ENCODE results near the gene MYH6. TPM values are rescaled to one million over a fixed set of nuclear protein-coding genes. Genes with fewer than 3 reads are reported as not detected.
"Not testable (repeated sequence)": the region's sequence is repeated elsewhere in the genome, so short reads cannot be mapped to it uniquely, and the experiment has no call there.

MYH6 gene
- total RNA-seq (2012; rRNA removed), result under 0.01 TPM in 1 of 2 replicates, not detected in the other

DNA sequence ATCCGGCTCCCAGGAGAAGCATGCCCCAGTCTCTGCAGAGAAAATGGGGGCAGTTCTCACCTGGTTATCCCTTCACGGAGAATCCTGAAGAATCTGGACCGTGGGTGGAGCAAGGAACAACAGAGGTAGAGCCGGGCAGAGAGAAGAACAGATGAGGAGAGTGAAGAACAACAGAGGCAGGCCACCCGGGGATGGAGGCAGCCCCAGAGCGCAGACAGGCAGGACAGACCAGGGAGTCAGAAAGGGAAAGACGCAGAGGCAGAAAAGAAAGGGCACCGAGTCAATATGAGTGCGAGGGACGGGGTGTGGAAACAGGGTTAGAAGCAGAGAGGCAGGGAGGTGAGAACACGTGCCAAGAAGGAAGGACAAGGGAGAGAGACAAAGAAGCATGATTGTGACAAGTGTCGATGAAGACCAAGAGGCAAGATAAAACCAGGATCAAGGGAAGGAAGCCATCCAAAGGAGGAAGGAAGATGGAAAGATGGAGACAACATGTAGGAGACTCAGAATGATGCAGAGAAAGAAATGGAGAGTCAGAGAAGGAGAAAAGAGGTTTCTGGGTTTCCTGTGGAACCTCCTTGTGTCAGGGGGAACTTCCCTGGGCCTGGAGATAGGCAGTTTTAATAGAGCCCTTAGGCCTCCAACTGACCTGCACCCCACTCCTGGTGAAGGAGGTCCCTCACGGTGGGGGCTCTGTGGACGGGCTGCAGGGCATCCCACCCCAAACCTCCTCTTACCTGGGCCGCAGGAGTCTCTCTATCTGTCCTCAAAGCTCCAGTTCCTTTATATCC is at the start of gene MYH6:
MYH6 (minus strand) TSS at position 758 of the 791 bp plus-strand sequence. CDS start 1,050 bp downstream, outside the sequence.
- Histone ChIP-seq H3K36me3 (ENCODE audit: insufficient read depth, low read length) (no peaks in the 10 kb centered on the region), H3K9me3 (replicated peaks; ENCODE audit: low read length) (no peaks in the 10 kb centered on the region), H3K4me3 (ENCODE audit: low read length) (no peak within 1 kb of the TSS), H3K27me3 (ENCODE audit: control insufficient read depth, insufficient read depth, low read length) (peaks cover 57% of the 10 kb centered on the region), H3K4me2 (ENCODE audit: low read length) (no peak within 1 kb of the TSS), H3K9ac (ENCODE audit: low read depth, low read length) (no peak within 1 kb of the TSS), H3K4me1 (ENCODE audit: control insufficient read depth, insufficient read depth, low read length) (no peaks in the 10 kb centered on the region)

DNA sequence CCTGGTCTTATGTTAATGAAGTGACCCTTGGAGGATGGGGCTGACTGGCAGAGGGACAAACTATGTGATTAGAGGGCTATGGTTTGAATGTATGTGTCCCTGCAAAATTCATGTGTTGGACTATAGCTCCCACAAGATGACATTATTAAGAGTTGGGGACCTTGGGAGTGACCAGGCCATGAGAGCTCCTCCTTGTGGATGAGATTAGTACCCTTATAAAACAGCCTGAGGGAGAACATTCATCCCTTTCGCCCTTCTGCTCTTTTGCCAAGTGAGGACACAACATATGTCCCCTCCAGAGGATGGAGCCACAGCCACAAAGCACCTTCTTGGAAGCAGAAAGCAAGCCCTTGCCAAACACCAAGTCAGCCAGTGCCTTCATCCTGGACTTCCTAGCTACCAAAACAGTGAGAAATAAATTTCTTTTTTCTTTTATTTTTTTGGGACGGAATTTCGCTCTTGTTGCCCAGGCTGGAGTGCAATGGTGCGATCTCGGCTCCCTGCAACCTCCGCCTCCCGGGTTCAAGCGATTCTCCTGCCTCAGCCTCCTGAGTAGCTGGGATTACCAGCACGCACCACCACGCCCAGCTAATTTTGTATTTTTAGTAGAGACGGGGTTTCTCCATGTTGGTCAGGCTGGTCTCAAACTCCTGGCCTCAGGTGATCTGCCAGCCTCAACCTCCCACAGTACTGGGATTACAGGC is 49.0 kb upstream of the MYH6 start:
- not testable (repeated sequence) for H3K4me1 ChIP-seq (ENCODE audit: control insufficient read depth, insufficient read depth, low read length); H3K4me3 ChIP-seq (ENCODE audit: low read length); H3K9me3 ChIP-seq (replicated peaks; ENCODE audit: low read length); H3K9ac ChIP-seq (ENCODE audit: low read depth, low read length); H3K36me3 ChIP-seq (ENCODE audit: insufficient read depth, low read length); H3K4me2 ChIP-seq (ENCODE audit: low read length)
- H3K27me3 ChIP-seq (ENCODE audit: control insufficient read depth, insufficient read depth, low read length), result peaks cover 23% of the 10 kb centered on the region

DNA sequence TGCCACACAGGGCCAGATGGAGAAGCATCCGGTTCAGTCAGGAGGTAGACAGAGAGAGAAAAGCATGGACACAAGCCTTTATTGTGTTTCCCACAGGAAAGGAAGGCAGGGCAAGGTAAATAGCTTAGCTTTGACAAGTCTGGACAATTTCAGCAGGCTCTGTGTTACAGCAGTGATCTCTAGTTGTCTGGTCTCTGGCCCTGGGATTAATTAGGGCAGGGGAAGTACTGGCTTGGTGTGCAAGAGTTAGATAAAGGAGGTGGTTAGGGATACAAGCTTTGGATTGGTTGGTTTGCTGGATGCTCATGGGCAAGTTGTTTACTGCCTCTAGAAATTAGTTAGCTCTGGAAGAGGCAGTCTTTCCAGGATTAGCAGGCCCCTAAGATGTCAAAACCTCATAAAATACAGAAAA is 46.4 kb upstream of the MYH6 start:
- Histone ChIP-seq H3K36me3 (ENCODE audit: insufficient read depth, low read length) (no peaks in the 10 kb centered on the region), H3K9ac (ENCODE audit: low read depth, low read length) (no peak overlapping the region), H3K9me3 (replicated peaks; ENCODE audit: low read length) (no peaks in the 10 kb centered on the region), H3K4me2 (ENCODE audit: low read length) (no peak overlapping the region), H3K4me3 (ENCODE audit: low read length) (no peak overlapping the region), H3K27me3 (ENCODE audit: control insufficient read depth, insufficient read depth, low read length) (peaks cover 35% of the 10 kb centered on the region), H3K4me1 (ENCODE audit: control insufficient read depth, insufficient read depth, low read length) (no peaks in the 10 kb centered on the region)

DNA sequence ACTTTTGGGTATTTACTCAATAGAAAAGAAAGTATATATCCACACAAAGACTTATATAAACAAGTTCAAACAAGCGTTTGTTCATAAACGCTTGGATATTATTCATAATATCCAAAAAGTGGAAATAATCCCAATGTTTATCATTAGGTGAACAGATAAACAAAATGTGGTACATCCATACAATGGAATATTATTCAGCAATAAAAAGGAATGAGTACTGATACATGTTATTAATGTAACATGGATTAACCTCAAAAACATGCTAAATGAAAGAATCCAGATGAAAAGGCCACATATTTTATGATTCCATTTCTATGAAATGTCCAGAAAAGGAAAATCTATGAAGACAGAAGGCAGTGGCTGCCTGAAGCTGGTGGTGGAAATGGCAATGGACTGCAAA is 44.2 kb upstream of the MYH6 start:
- Histone ChIP-seq H3K36me3 (ENCODE audit: insufficient read depth, low read length) (no peaks in the 10 kb centered on the region), H3K9ac (ENCODE audit: low read depth, low read length) (no peak overlapping the region), H3K27me3 (ENCODE audit: control insufficient read depth, insufficient read depth, low read length) (peaks cover 46% of the 10 kb centered on the region), H3K4me1 (ENCODE audit: control insufficient read depth, insufficient read depth, low read length) (no peaks in the 10 kb centered on the region), H3K4me2 (ENCODE audit: low read length) (no peak overlapping the region), H3K9me3 (replicated peaks; ENCODE audit: low read length) (no peaks in the 10 kb centered on the region), H3K4me3 (ENCODE audit: low read length) (no peak overlapping the region)

DNA sequence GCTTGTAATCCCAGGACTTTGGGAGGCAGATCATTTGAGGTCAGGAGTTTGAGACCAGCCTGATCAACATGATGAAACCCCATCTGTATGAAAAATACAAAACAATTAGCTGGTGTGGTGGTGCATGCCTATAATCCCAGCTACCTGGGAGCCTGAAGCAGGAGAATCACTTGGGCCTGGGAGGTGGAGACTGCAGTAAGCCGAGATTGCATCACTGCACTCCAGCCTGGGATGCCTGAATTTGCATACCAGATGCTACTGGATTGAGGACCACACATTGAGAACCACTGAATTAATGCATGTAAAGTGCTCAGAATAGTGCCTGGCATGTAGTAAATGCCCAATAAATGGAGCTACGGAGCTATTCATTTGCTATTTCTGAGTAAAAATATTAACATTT is 42.3 kb upstream of the MYH6 start:
- no peaks in the 10 kb centered on the region for H3K9me3 ChIP-seq (replicated peaks; ENCODE audit: low read length)
- H3K4me2 ChIP-seq (ENCODE audit: low read length), result no peak overlapping the region
- H3K36me3 ChIP-seq (ENCODE audit: insufficient read depth, low read length), result no peaks in the 10 kb centered on the region
- peaks cover 51% of the 10 kb centered on the region for H3K27me3 ChIP-seq (ENCODE audit: control insufficient read depth, insufficient read depth, low read length)
- no peak overlapping the region for H3K9ac ChIP-seq (ENCODE audit: low read depth, low read length)
- no peak overlapping the region for H3K4me3 ChIP-seq (ENCODE audit: low read length)
- H3K4me1 ChIP-seq (ENCODE audit: control insufficient read depth, insufficient read depth, low read length), result no peaks in the 10 kb centered on the region

DNA sequence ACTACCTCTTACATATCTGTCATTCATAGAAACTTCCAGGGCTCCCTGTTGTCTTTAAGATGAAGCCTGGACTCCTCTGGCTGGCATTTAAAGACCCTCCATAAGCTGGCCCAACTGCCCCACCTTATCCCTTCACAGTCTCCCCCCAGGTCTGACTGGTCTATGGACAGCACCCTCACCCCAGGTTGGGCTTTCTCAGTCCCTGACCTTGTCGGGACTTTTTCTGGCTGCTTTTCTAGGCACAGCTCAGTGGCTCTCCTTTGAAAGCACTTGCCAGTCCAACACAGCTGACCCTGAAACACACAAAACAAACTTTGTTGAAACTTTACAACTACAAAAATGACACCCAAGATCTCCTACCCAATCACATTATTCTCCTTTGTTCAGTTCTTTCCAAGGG is 41.2 kb upstream of the MYH6 start:
- Histone ChIP-seq H3K9me3 (replicated peaks; ENCODE audit: low read length) (no peaks in the 10 kb centered on the region), H3K27me3 (ENCODE audit: control insufficient read depth, insufficient read depth, low read length) (peaks cover 51% of the 10 kb centered on the region), H3K9ac (ENCODE audit: low read depth, low read length) (no peak overlapping the region), H3K4me2 (ENCODE audit: low read length) (no peak overlapping the region), H3K36me3 (ENCODE audit: insufficient read depth, low read length) (no peaks in the 10 kb centered on the region), H3K4me3 (ENCODE audit: low read length) (no peak overlapping the region), H3K4me1 (ENCODE audit: control insufficient read depth, insufficient read depth, low read length) (no peaks in the 10 kb centered on the region)

DNA sequence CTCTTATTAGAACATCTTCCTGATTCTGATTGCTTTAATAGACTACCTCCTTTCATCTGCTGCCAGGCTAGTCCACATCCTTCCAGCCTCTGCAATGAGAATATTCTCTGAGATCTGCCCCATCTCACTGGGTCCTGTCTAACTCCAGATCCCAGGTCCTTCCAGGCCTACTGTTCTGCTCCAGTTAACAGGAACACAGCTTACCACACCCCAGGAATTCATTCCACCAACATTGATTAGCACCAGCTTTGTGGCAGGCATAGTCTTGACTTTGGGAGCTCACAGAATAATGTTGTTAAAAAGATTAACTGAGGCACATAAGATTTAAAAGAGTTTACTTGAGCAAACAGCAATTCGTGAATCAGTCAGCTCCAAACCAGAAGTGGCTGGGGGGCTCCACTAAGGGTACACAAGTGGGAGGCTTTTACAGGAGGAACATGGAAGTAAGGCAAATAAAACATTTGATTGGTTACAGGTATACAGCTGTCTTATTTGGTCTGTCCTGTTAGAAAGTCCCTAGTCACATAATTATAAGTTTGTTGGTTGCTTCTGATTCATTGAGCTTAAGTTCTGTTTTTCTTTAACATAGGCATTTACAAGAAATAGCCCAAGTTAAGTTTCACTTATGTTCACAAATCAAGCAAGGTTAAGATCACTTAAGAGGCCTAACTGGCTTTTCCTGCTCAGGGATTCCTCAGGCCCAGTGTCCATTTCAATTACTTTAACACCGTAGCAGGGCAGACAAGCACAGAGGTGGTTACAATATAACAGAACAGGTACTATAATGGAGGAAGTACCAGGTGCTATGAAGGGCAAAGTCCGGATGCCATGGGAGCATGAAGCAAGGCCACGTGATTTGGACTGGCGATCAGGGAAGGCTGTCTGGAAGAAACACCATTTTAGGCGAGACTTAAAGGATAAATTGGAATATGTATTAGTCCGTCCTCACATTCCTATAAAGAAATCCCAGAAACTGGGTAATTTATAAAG is 39.6 kb upstream of the MYH6 start:
- no peaks in the 10 kb centered on the region for H3K36me3 ChIP-seq (ENCODE audit: insufficient read depth, low read length)
- H3K27me3 ChIP-seq (ENCODE audit: control insufficient read depth, insufficient read depth, low read length), result peaks cover 57% of the 10 kb centered on the region
- no peaks in the 10 kb centered on the region for H3K4me1 ChIP-seq (ENCODE audit: control insufficient read depth, insufficient read depth, low read length)
- H3K9ac ChIP-seq (ENCODE audit: low read depth, low read length), result no peak overlapping the region
- H3K4me2 ChIP-seq (ENCODE audit: low read length), result no peak overlapping the region
- no peak overlapping the region for H3K4me3 ChIP-seq (ENCODE audit: low read length)
- no peaks in the 10 kb centered on the region for H3K9me3 ChIP-seq (replicated peaks; ENCODE audit: low read length)

DNA sequence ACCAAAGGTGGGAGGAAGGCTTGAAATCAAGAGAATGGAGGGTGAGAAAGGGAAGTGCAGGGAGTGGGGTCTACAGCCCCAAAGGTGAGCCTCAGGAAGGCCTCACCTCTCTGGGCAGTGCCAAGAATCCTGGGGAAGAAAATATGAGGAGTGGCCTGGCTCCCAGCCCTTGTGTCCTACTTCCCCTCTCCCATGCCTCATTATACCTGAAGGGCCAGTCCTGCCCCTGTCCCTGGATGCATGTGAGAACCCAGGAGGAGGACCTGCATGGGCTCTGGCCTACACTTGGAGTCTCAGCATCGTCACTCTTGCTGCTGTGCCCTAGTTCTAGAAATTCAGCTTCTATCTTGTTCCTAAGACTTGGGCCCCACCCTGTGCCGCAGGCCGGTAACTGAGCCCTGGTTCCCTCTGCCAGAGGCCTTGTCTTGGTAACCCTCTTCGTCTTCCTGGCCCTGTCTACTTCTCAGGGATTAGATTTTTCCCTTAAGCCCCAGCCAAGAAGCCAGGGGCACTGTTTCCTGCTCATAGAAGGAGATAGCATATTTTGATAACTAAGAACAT is 38.3 kb upstream of the MYH6 start:
- Histone ChIP-seq H3K36me3 (ENCODE audit: insufficient read depth, low read length) (no peaks in the 10 kb centered on the region), H3K27me3 (ENCODE audit: control insufficient read depth, insufficient read depth, low read length) (peaks cover 66% of the 10 kb centered on the region), H3K4me3 (ENCODE audit: low read length) (no peak overlapping the region), H3K4me1 (ENCODE audit: control insufficient read depth, insufficient read depth, low read length) (no peaks in the 10 kb centered on the region), H3K4me2 (ENCODE audit: low read length) (no peak overlapping the region), H3K9me3 (replicated peaks; ENCODE audit: low read length) (no peaks in the 10 kb centered on the region), H3K9ac (ENCODE audit: low read depth, low read length) (no peak overlapping the region)

DNA sequence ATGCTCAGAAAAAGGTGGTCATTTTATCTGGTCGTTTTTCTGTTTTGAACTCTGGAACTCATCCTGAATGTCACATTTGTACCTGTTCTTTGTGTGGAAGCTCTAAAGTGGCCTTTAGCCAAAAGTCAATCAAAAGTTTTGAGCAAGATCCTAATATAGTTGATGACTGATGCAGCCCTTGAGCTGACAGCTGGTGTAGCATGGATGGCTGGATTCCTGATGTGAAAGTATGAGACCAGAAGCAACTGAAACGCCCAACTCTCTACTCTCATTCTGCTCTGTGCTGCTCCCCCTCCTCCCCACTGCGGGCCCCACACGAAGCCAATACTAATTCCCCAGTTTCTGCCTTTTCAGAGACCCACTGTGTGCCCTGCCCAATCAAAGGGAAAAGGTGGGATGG is 37.7 kb upstream of the MYH6 start:
- Histone ChIP-seq H3K4me3 (ENCODE audit: low read length) (no peak overlapping the region), H3K4me2 (ENCODE audit: low read length) (no peak overlapping the region), H3K9ac (ENCODE audit: low read depth, low read length) (no peak overlapping the region), H3K27me3 (ENCODE audit: control insufficient read depth, insufficient read depth, low read length) (peaks cover 63% of the 10 kb centered on the region), H3K36me3 (ENCODE audit: insufficient read depth, low read length) (no peaks in the 10 kb centered on the region), H3K4me1 (ENCODE audit: control insufficient read depth, insufficient read depth, low read length) (no peaks in the 10 kb centered on the region), H3K9me3 (replicated peaks; ENCODE audit: low read length) (no peaks in the 10 kb centered on the region)

DNA sequence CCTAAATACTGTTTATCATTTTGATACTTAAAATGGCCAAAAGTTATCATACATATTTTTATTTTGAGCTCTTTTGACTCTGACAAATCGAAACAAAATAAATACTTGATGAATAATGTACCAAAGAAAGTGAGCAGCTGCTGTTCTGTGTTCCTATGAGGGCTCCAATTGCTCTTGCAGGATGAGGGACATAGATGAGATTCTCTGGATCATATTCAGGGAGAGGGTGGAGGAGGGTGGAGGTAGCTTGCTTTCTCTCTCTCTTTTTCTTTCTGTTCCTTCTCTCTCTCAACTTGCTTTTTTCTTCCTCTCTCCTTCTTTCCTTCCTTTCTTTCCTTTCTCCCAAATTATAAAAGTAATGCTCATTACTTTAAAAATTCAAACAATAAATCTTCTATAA is 36.2 kb upstream of the MYH6 start:
- H3K27me3 ChIP-seq (ENCODE audit: control insufficient read depth, insufficient read depth, low read length), result peaks cover 60% of the 10 kb centered on the region
- no peaks in the 10 kb centered on the region for H3K4me1 ChIP-seq (ENCODE audit: control insufficient read depth, insufficient read depth, low read length)
- no peak overlapping the region for H3K4me3 ChIP-seq (ENCODE audit: low read length)
- no peak overlapping the region for H3K4me2 ChIP-seq (ENCODE audit: low read length)
- no peaks in the 10 kb centered on the region for H3K9me3 ChIP-seq (replicated peaks; ENCODE audit: low read length)
- no peak overlapping the region for H3K9ac ChIP-seq (ENCODE audit: low read depth, low read length)
- H3K36me3 ChIP-seq (ENCODE audit: insufficient read depth, low read length), result no peaks in the 10 kb centered on the region

DNA sequence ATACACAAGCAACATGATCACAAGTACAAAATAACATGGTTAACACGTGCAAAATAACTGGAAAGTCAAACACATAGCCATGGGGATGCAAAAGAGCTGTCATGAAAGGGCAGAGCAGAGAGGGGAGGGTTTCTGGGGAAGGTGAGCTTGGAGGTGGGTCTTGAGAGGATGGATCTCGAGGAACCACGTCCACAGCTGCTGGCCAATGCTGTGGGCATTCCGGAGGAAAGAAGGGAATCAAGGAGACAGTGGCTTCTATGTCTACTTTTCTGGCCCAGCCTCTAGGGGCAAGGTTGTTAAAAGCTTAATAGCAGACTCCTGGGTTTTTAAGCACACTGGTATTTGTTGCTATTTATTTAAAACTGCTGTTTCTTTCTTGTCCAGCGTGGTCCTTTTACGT is 35.8 kb upstream of the MYH6 start:
- no peaks in the 10 kb centered on the region for H3K36me3 ChIP-seq (ENCODE audit: insufficient read depth, low read length)
- no peak overlapping the region for H3K4me2 ChIP-seq (ENCODE audit: low read length)
- H3K9me3 ChIP-seq (replicated peaks; ENCODE audit: low read length), result no peaks in the 10 kb centered on the region
- H3K4me3 ChIP-seq (ENCODE audit: low read length), result no peak overlapping the region
- H3K9ac ChIP-seq (ENCODE audit: low read depth, low read length), result no peak overlapping the region
- H3K27me3 ChIP-seq (ENCODE audit: control insufficient read depth, insufficient read depth, low read length), result peaks cover 60% of the 10 kb centered on the region
- no peaks in the 10 kb centered on the region for H3K4me1 ChIP-seq (ENCODE audit: control insufficient read depth, insufficient read depth, low read length)
